HepG2 (cell line): ENCODE data around the gene NEK3. TPM values are rescaled to one million over a fixed set of nuclear protein-coding genes. Genes with fewer than 3 reads are reported as not detected.
A peak's percentile ranks its signal among the peaks of the same experiment; 100 is the strongest.

Experiments used
- CBFB ChIP-seq: sonication (generic); formaldehyde crosslinking; IDR thresholded peaks from 2 replicates; pipeline ENCODE4 v1.4.0; 2020; ENCODE audit warnings: missing genetic modification reagents
- EED ChIP-seq: sonication (generic); formaldehyde crosslinking; IDR thresholded peaks from 2 replicates; pipeline ENCODE4 v1.5.0; 2020; ENCODE audit warnings: mild to moderate bottlenecking, missing genetic modification reagents
- FOXA3 ChIP-seq: IDR thresholded peaks from 2 replicates; pipeline ENCODE4 v1.6.1; 2016; ENCODE audit warnings: missing genetic modification reagents, missing compliant biosample characterization
- FOXK1 ChIP-seq: sonication (generic); formaldehyde crosslinking; IDR thresholded peaks from 2 replicates; pipeline ENCODE4 v1.4.0; 2020; ENCODE audit warnings: low read depth, missing genetic modification reagents, borderline replicate concordance
- HDAC2 ChIP-seq: sonication (generic); formaldehyde crosslinking; IDR thresholded peaks from 2 replicates; pipeline ENCODE4 v1.4.0; 2020; ENCODE audit warnings: missing genetic modification reagents
- YEATS2 ChIP-seq: sonication (generic); formaldehyde crosslinking; IDR thresholded peaks from 2 replicates; pipeline ENCODE4 v1.4.0; 2020; ENCODE audit warnings: missing genetic modification reagents, borderline replicate concordance
- ZBTB38 ChIP-seq: sonication (generic); formaldehyde crosslinking; IDR thresholded peaks from 2 replicates; pipeline ENCODE4 v1.5.1; 2020; ENCODE audit warnings: mild to moderate bottlenecking, missing genetic modification reagents
- ZNF263 ChIP-seq: sonication (generic); formaldehyde crosslinking; IDR thresholded peaks from 2 replicates; pipeline ENCODE4 v1.4.0; 2020; ENCODE audit warnings: missing genetic modification reagents
- ZNF333 ChIP-seq: sonication (generic); formaldehyde crosslinking; IDR thresholded peaks from 2 replicates; pipeline ENCODE4 v1.4.0; 2020; ENCODE audit warnings: mild to moderate bottlenecking, missing genetic modification reagents, borderline replicate concordance
- ZNF589 ChIP-seq: sonication (generic); formaldehyde crosslinking; conservative IDR thresholded peaks from 2 replicates; pipeline ENCODE4 v1.8.0; 2022; ENCODE audit warnings: mild to moderate bottlenecking, moderate library complexity, missing genetic modification reagents
- ZNF775 ChIP-seq: sonication (generic); formaldehyde crosslinking; IDR thresholded peaks from 2 replicates; pipeline ENCODE4 v1.4.0; 2020; ENCODE audit warnings: missing genetic modification reagents, mild to moderate bottlenecking, moderate library complexity, borderline replicate concordance
- ZNF776 ChIP-seq: sonication (generic); formaldehyde crosslinking; IDR thresholded peaks from 2 replicates; pipeline ENCODE4 v1.4.0; 2020; ENCODE audit warnings: mild to moderate bottlenecking, missing genetic modification reagents
- polyA plus RNA-seq, 8 experiments: library from polyadenylated mRNA; depleted of rRNA in 3 of 8; stranded (reverse) in 7 of 8; unstranded in 1 of 8; fragments of >200 nt; fragmentation: Illumina TruSeq in 4 of 8; extraction: Trizol in 4 of 8; gene quantifications; 2 replicates each; pipeline versions ENCODE4 v1.2.1 to v1.2.3, GENCODE V29; 2011 to 2016; ENCODE audit warnings: low read depth in 4 of 8, missing spikeins in 1 of 8, mixed read lengths in 1 of 8; ENCODE audit not compliant: insufficient read depth in 1 of 8
- total RNA-seq, 5 experiments: library from RNA; depleted of rRNA; stranded (reverse); fragments of >200 nt; fragmentation: Illumina TruSeq; extraction: Trizol; gene quantifications; 2 replicates each; pipeline ENCODE4 v1.2.3, GENCODE V29; 2016; ENCODE audit warnings: low read depth in 1 of 5
- TF ChIP-seq, protein P1 (sequence below): sonication (generic); formaldehyde crosslinking; IDR thresholded peaks from 2 replicates; pipeline ENCODE4 v1.4.0; 2020; ENCODE audit warnings: missing genetic modification reagents
- TF ChIP-seq, protein P2 (sequence below): sonication (generic); formaldehyde crosslinking; IDR thresholded peaks from 2 replicates; pipeline ENCODE4 v1.4.0; 2020; ENCODE audit warnings: missing genetic modification reagents
- TF ChIP-seq, protein P3 (sequence below): sonication (generic); formaldehyde crosslinking; IDR thresholded peaks from 2 replicates; pipeline ENCODE4 v1.8.0; 2022; ENCODE audit warnings: mild to moderate bottlenecking, missing genetic modification reagents; ENCODE audit not compliant: insufficient replicate concordance
- TF ChIP-seq, protein P4 (sequence below), 2 experiments: fragments of 450-650 bp in 1 of 2; sonication (generic) in 1 of 2; formaldehyde crosslinking; IDR thresholded peaks; 2 replicates each; pipeline versions ENCODE4 v1.5.0 to v1.8.0; 2020 to 2022; ENCODE audit warnings: mild to moderate bottlenecking in 1 of 2, missing genetic modification reagents in 1 of 2
- TF ChIP-seq, protein P5 (sequence below): IDR thresholded peaks from 2 replicates; pipeline ENCODE4 v1.6.1; 2016; ENCODE audit warnings: missing compliant biosample characterization, missing genetic modification reagents, borderline replicate concordance
- TF ChIP-seq, protein P6 (sequence below): sonication (generic); formaldehyde crosslinking; IDR thresholded peaks from 2 replicates; pipeline ENCODE4 v1.4.0; 2020; ENCODE audit warnings: mild to moderate bottlenecking, missing genetic modification reagents

The NEK3 gene
- total and polyA plus RNA-seq, 2 of the 13 experiments (the other 11 are each of a cell fraction or from before 2014, with no cell fraction given), result 36.7 to 68.2 TPM

DNA sequence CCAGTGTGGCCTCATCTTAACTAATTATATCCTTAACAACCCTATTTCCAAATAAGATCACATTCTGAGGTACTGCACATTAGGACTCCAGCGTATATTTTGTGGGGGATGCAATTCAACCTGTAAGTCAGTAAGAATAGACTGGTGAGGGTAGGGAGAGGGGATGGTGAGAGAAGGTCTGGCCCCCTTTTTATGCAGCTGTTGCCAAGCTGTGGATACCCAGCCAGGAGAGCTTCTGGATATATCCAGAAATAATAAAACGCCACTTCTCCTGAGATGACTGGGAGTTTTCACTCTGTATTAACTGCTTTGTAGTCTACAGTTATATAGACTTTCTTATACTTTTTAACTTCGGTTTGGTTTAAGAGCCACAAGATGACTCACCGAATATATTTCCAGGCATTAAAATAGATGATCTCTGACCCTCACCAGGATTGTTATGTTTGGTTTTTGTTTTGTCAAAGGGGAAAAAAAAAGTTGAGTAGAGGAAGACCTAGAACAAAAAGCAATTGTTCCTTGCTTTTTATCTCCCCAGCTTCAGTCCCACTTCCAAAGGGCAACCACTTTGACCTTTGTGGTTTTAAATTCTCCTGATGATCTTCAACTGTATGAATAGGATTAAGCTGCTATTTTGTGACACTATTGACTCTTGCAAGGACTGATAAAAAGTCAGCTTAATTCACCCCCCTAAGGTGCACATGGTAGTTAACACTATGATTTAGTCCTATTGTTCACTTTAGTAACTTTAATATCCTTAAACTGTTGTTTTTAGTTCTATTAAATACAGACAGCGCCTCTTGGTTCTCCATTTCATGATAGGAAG is 3.1 kb upstream of the NEK3 start (continued):
- TF ChIP-seq, protein P1, sequence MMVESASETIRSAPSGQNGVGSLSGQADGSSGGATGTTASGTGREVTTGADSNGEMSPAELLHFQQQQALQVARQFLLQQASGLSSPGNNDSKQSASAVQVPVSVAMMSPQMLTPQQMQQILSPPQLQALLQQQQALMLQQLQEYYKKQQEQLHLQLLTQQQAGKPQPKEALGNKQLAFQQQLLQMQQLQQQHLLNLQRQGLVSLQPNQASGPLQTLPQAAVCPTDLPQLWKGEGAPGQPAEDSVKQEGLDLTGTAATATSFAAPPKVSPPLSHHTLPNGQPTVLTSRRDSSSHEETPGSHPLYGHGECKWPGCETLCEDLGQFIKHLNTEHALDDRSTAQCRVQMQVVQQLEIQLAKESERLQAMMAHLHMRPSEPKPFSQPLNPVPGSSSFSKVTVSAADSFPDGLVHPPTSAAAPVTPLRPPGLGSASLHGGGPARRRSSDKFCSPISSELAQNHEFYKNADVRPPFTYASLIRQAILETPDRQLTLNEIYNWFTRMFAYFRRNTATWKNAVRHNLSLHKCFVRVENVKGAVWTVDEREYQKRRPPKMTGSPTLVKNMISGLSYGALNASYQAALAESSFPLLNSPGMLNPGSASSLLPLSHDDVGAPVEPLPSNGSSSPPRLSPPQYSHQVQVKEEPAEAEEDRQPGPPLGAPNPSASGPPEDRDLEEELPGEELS (CRISPR knock-in tag), result peak; percentile 67
- TF ChIP-seq, protein P2, sequence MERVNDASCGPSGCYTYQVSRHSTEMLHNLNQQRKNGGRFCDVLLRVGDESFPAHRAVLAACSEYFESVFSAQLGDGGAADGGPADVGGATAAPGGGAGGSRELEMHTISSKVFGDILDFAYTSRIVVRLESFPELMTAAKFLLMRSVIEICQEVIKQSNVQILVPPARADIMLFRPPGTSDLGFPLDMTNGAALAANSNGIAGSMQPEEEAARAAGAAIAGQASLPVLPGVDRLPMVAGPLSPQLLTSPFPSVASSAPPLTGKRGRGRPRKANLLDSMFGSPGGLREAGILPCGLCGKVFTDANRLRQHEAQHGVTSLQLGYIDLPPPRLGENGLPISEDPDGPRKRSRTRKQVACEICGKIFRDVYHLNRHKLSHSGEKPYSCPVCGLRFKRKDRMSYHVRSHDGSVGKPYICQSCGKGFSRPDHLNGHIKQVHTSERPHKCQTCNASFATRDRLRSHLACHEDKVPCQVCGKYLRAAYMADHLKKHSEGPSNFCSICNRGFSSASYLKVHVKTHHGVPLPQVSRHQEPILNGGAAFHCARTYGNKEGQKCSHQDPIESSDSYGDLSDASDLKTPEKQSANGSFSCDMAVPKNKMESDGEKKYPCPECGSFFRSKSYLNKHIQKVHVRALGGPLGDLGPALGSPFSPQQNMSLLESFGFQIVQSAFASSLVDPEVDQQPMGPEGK (CRISPR knock-in tag), result 0 out of 2 replicates have a peak, but pooled peaks have one; percentile 36
- TF ChIP-seq ZNF263 (no peak), ZNF333 (CRISPR knock-in tag) (no peak), ZNF776 (CRISPR knock-in tag) (no peak), EED (no peak), YEATS2 (no peak), HDAC2 (peak; percentile 73), FOXK1 (no peak), CBFB (CRISPR knock-in tag) (peak; percentile 97), ZBTB38 (CRISPR knock-in tag) (no peak), ZNF589 (CRISPR knock-in tag) (no peak), ZNF775 (CRISPR knock-in tag) (no peak), FOXA3 (peak; percentile 46)
- TF ChIP-seq, protein P3, sequence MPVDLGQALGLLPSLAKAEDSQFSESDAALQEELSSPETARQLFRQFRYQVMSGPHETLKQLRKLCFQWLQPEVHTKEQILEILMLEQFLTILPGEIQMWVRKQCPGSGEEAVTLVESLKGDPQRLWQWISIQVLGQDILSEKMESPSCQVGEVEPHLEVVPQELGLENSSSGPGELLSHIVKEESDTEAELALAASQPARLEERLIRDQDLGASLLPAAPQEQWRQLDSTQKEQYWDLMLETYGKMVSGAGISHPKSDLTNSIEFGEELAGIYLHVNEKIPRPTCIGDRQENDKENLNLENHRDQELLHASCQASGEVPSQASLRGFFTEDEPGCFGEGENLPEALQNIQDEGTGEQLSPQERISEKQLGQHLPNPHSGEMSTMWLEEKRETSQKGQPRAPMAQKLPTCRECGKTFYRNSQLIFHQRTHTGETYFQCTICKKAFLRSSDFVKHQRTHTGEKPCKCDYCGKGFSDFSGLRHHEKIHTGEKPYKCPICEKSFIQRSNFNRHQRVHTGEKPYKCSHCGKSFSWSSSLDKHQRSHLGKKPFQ (CRISPR knock-in tag), result no peak
- TF ChIP-seq, protein P4, sequence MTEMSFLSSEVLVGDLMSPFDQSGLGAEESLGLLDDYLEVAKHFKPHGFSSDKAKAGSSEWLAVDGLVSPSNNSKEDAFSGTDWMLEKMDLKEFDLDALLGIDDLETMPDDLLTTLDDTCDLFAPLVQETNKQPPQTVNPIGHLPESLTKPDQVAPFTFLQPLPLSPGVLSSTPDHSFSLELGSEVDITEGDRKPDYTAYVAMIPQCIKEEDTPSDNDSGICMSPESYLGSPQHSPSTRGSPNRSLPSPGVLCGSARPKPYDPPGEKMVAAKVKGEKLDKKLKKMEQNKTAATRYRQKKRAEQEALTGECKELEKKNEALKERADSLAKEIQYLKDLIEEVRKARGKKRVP (CRISPR knock-in tag; IDR thresholded peaks at IDR 0.05), result peak in 1 of 2 experiments; percentile 16; a peak in 1 of 4 replicates
- TF ChIP-seq, protein P5, sequence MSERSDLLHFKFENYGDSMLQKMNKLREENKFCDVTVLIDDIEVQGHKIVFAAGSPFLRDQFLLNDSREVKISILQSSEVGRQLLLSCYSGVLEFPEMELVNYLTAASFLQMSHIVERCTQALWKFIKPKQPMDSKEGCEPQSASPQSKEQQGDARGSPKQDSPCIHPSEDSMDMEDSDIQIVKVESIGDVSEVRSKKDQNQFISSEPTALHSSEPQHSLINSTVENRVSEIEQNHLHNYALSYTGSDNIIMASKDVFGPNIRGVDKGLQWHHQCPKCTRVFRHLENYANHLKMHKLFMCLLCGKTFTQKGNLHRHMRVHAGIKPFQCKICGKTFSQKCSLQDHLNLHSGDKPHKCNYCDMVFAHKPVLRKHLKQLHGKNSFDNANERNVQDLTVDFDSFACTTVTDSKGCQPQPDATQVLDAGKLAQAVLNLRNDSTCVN (CRISPR knock-in tag), result peak; percentile 94
- TF ChIP-seq, protein P6, sequence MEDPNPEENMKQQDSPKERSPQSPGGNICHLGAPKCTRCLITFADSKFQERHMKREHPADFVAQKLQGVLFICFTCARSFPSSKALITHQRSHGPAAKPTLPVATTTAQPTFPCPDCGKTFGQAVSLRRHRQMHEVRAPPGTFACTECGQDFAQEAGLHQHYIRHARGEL, result no peak
